ENCODE results near the gene GRM7. TPM values are rescaled to one million over a fixed set of nuclear protein-coding genes. Genes with fewer than 3 reads are reported as not detected.
A peak's percentile ranks its signal among the peaks of the same experiment; 100 is the strongest.

The GRM7 gene
- total and polyA plus RNA-seq, 2 experiments from 2014 or later, result 0.62 to 1.7 TPM

DNA sequence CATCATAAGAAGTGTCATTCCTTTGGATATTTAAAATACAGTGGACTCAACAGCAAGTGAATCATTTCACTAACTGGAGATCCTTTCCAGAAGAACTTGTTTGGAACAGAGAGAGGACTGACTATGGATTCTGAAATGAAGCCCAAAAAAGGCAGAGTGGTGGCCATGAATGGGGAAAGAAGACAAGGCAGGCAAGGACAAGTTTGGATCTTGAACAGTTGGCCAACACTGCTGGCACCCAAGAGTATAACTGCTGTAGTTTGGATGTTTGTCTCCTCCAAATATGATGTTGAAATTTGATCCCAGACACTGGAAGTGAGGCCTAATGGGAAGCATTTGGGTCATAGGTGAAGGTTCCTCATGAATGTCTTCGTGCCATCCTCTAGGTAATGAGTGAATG is 686.9 kb downstream of the GRM7 start:
- Histone ChIP-seq H3K9me3 (ENCODE audit: low read depth) (no peaks in the 10 kb centered on the region), H3K36me3 (no peaks in the 10 kb centered on the region), H3K4me3 (no peak overlapping the region), H3K27me3 (no peaks in the 10 kb centered on the region), H3K27ac (no peak overlapping the region), H3K4me1 (ENCODE audit: low read depth) (no peaks in the 10 kb centered on the region)
- TF ChIP-seq, protein P1, sequence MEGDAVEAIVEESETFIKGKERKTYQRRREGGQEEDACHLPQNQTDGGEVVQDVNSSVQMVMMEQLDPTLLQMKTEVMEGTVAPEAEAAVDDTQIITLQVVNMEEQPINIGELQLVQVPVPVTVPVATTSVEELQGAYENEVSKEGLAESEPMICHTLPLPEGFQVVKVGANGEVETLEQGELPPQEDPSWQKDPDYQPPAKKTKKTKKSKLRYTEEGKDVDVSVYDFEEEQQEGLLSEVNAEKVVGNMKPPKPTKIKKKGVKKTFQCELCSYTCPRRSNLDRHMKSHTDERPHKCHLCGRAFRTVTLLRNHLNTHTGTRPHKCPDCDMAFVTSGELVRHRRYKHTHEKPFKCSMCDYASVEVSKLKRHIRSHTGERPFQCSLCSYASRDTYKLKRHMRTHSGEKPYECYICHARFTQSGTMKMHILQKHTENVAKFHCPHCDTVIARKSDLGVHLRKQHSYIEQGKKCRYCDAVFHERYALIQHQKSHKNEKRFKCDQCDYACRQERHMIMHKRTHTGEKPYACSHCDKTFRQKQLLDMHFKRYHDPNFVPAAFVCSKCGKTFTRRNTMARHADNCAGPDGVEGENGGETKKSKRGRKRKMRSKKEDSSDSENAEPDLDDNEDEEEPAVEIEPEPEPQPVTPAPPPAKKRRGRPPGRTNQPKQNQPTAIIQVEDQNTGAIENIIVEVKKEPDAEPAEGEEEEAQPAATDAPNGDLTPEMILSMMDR (IDR thresholded peaks at IDR 0.05; ENCODE audit: low read depth, low read length), result no peak
- DNase-seq (ENCODE audit: low read depth in 1 of 2, low spot score in 1 of 2), result no peak

DNA sequence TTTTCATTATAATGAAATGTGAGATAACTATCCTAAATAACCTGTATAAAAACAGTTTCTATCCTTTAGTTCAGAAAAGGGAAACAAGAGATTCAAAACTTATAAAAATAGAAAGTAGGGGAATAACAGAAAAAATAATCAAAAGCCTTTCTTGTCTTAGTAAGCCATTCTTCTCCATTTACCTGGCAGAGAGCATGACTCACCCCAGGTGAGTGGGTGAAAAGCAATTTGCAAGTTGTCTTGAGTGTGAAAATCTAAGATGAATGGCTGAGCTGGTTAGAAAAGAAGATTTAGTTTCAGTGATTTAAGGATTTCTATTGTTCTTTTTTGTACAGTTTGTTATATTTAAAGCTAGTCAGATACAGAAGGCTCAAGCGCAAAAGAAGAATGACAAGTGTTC is 702.0 kb downstream of the GRM7 start:
- Histone ChIP-seq H3K27me3 (no peaks in the 10 kb centered on the region), H3K4me3 (no peak overlapping the region), H3K9me3 (ENCODE audit: low read depth) (no peaks in the 10 kb centered on the region), H3K36me3 (no peaks in the 10 kb centered on the region), H3K4me1 (ENCODE audit: low read depth) (no peaks in the 10 kb centered on the region), H3K27ac (no peak overlapping the region)
- DNase-seq (ENCODE audit: low read depth in 1 of 2, low spot score in 1 of 2), result no peak
- TF ChIP-seq, protein P1 (IDR thresholded peaks at IDR 0.05; ENCODE audit: low read depth, low read length), result no peak

DNA sequence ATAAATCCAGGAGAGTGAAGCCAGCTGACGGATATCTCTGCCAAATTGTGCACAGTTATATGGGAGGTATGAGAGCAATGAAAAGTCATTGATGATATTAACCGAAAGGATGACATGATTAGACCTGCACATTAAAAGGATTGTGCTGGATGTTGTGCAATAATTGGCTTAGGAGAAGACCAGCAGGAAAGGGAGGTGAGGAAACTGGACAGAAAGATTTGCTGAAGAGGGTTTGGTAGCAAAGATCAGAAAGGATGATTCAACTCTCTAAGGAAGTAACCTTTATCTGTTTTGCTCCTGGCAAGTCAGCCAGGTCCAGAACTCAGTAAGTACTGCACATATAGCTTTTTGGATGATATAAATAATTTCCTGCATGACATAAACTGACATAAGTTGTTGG is 704.7 kb downstream of the GRM7 start:
- Histone ChIP-seq H3K36me3 (no peaks in the 10 kb centered on the region), H3K9me3 (ENCODE audit: low read depth) (no peaks in the 10 kb centered on the region), H3K4me3 (no peak overlapping the region), H3K27ac (no peak overlapping the region), H3K4me1 (ENCODE audit: low read depth) (no peaks in the 10 kb centered on the region), H3K27me3 (no peaks in the 10 kb centered on the region)
- peak in 1 of 2 donors; percentile 18 for DNase-seq (ENCODE audit: low read depth in 1 of 2, low spot score in 1 of 2)
- TF ChIP-seq, protein P1 (IDR thresholded peaks at IDR 0.05; ENCODE audit: low read depth, low read length), result no peak

DNA sequence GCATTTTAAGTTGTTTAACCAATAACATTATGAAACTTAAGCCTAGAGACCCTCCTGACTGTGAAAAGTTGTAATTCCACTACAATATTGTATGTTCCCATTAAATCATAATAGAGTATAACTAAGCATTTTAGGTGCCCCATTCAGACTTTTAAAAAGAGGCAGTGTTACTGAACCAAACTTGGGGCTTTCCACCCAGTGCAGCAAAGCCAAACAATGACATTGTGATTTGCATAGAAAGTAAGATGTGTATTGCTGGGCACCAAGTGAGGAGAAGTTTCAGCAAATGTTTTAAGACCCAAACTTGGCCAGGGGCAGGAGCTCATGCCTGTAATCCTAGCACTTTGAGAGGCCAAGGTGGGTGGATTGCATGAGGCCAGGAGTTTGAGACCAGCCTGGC is 706.2 kb downstream of the GRM7 start:
- H3K9me3 ChIP-seq (ENCODE audit: low read depth), result no peaks in the 10 kb centered on the region
- no peaks in the 10 kb centered on the region for H3K4me1 ChIP-seq (ENCODE audit: low read depth)
- H3K27ac ChIP-seq, result no peak overlapping the region
- no peak for DNase-seq (ENCODE audit: low read depth in 1 of 2, low spot score in 1 of 2)
- H3K27me3 ChIP-seq, result no peaks in the 10 kb centered on the region
- no peak overlapping the region for H3K4me3 ChIP-seq
- no peaks in the 10 kb centered on the region for H3K36me3 ChIP-seq
- TF ChIP-seq, protein P1 (IDR thresholded peaks at IDR 0.05; ENCODE audit: low read depth, low read length), result no peak

DNA sequence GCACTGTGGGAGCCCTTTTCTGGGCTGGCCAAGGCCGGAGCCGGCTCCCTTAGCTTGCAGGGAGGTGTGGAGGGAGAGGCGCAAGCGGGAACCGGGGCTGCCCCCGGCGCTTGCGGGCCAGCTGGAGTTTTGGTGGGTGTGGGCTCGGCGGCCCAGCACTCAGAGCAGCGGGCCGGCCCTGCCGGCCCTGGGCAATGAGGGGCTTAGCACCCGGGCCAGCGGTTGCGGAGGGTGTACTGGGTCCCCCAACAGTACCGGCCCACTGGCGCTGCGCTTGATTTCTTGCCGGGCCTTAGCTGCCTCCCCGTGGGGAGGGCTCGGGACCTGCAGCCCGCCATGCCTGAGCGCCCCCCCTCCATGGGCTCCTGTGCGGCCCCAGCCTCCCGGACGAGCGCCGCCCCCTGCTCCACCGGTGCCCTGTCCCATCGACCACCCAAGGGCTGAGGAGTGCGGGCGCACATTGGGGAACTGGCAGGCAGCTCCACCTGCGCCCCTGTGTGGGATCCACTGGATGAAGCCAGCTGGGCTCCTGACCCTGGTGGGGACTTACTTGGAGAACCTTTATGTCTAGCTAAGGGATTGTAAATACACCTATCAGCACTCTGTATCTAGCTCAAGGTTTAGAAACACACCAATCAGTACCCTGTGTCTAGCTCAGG is 707.7 kb downstream of the GRM7 start:
- no peaks in the 10 kb centered on the region for H3K36me3 ChIP-seq
- no peaks in the 10 kb centered on the region for H3K9me3 ChIP-seq (ENCODE audit: low read depth)
- TF ChIP-seq, protein P1 (IDR thresholded peaks at IDR 0.05; ENCODE audit: low read depth, low read length), result no peak
- DNase-seq (ENCODE audit: low read depth in 1 of 2, low spot score in 1 of 2), result no peak
- H3K4me1 ChIP-seq (ENCODE audit: low read depth), result no peaks in the 10 kb centered on the region
- H3K4me3 ChIP-seq, result no peak overlapping the region
- no peaks in the 10 kb centered on the region for H3K27me3 ChIP-seq
- H3K27ac ChIP-seq, result no peak overlapping the region
